Skeletal muscle satellite cell (primary cell): Measurements from ENCODE around the gene SLC12A7.

Experiments used
- H3K27me3 ChIP-seq: 2 replicates; pipeline ENCODE4 v1.7.0; 2013; ENCODE audit warnings: low read length; ENCODE audit not compliant: control insufficient read depth, insufficient read depth
- H3K36me3 ChIP-seq: 2 replicates; pipeline ENCODE4 v1.7.0; 2013; ENCODE audit warnings: mild to moderate bottlenecking, control low read depth, low read length; ENCODE audit not compliant: insufficient read depth
- H3K4me1 ChIP-seq: 2 replicates; pipeline ENCODE4 v1.7.0; 2013; ENCODE audit warnings: low read length; ENCODE audit not compliant: control insufficient read depth, insufficient read depth
- H3K4me2 ChIP-seq: 2 replicates; pipeline ENCODE4 v1.7.0; 2013; ENCODE audit warnings: mild to moderate bottlenecking, low read length
- H3K4me3 ChIP-seq: 2 replicates; pipeline ENCODE4 v1.7.0; 2013; ENCODE audit warnings: low read length
- H3K9ac ChIP-seq: 2 replicates; pipeline ENCODE4 v1.7.0; 2013; ENCODE audit warnings: mild to moderate bottlenecking, low read depth, low read length, moderate library complexity
- H3K9me3 ChIP-seq: replicated peaks from 2 replicates; pipeline ENCODE4 v1.7.0; 2013; ENCODE audit warnings: mild to moderate bottlenecking, control low read depth, low read length

The SLC12A7 gene

GRCh38 chr5:1077026-1077425, 34.8 kb downstream of the SLC12A7 start:
- no peaks in the 10 kb centered on the region for H3K9me3 ChIP-seq
- no peak overlapping the region for H3K4me2 ChIP-seq
- H3K27me3 ChIP-seq, result no peaks in the 10 kb centered on the region
- H3K4me3 ChIP-seq, result no peak overlapping the region
- H3K9ac ChIP-seq, result no peak overlapping the region
- no peaks in the 10 kb centered on the region for H3K36me3 ChIP-seq
- H3K4me1 ChIP-seq, result no peaks in the 10 kb centered on the region

GRCh38 chr5:1076406-1076805, 35.5 kb downstream of the SLC12A7 start:
- no peak overlapping the region for H3K9ac ChIP-seq
- no peak overlapping the region for H3K4me3 ChIP-seq
- H3K9me3 ChIP-seq, result no peaks in the 10 kb centered on the region
- H3K4me1 ChIP-seq, result no peaks in the 10 kb centered on the region
- H3K36me3 ChIP-seq, result no peaks in the 10 kb centered on the region
- H3K27me3 ChIP-seq, result no peaks in the 10 kb centered on the region
- no peak overlapping the region for H3K4me2 ChIP-seq

- Histone ChIP-seq H3K36me3 (no peaks in the 10 kb centered on the region), H3K4me1 (no peaks in the 10 kb centered on the region), H3K9ac (no peak overlapping the region), H3K27me3 (no peaks in the 10 kb centered on the region), H3K4me2 (no peak overlapping the region), H3K9me3 (no peaks in the 10 kb centered on the region), H3K4me3 (no peak overlapping the region)
Observed at GRCh38 chr5:1075931-1076330, 35.9 kb downstream of the SLC12A7 start.

- H3K4me3 ChIP-seq, result no peak overlapping the region
- no peak overlapping the region for H3K9ac ChIP-seq
- no peaks in the 10 kb centered on the region for H3K4me1 ChIP-seq
- no peak overlapping the region for H3K4me2 ChIP-seq
- no peaks in the 10 kb centered on the region for H3K36me3 ChIP-seq
- no peaks in the 10 kb centered on the region for H3K27me3 ChIP-seq
- H3K9me3 ChIP-seq, result no peaks in the 10 kb centered on the region
Observed at GRCh38 chr5:1075555-1075881, 36.3 kb downstream of the SLC12A7 start.

- H3K4me3 ChIP-seq, result no peak overlapping the region
- H3K9ac ChIP-seq, result no peak overlapping the region
- no peaks in the 10 kb centered on the region for H3K36me3 ChIP-seq
- no peak overlapping the region for H3K4me2 ChIP-seq
- H3K4me1 ChIP-seq, result no peaks in the 10 kb centered on the region
- H3K9me3 ChIP-seq, result no peaks in the 10 kb centered on the region
- H3K27me3 ChIP-seq, result no peaks in the 10 kb centered on the region
Observed at GRCh38 chr5:1074816-1075554, 36.9 kb downstream of the SLC12A7 start.

GRCh38 chr5:1074226-1074625, 37.6 kb downstream of the SLC12A7 start:
- Histone ChIP-seq H3K4me1 (no peaks in the 10 kb centered on the region), H3K4me2 (no peak overlapping the region), H3K4me3 (no peak overlapping the region), H3K27me3 (no peaks in the 10 kb centered on the region), H3K9me3 (no peaks in the 10 kb centered on the region), H3K9ac (no peak overlapping the region), H3K36me3 (no peaks in the 10 kb centered on the region)

GRCh38 chr5:1073239-1074102, 38.4 kb downstream of the SLC12A7 start:
- Histone ChIP-seq H3K27me3 (no peaks in the 10 kb centered on the region), H3K36me3 (no peaks in the 10 kb centered on the region), H3K4me1 (no peaks in the 10 kb centered on the region), H3K4me3 (no peak overlapping the region), H3K9ac (no peak overlapping the region), H3K9me3 (no peaks in the 10 kb centered on the region), H3K4me2 (no peak overlapping the region)

- H3K4me3 ChIP-seq, result no peak overlapping the region
Observed at GRCh38 chr5:1069720-1070088, 42.2 kb downstream of the SLC12A7 start.

GRCh38 chr5:1068895-1069719, 42.8 kb downstream of the SLC12A7 start:
- Histone ChIP-seq H3K36me3 (no peaks in the 10 kb centered on the region), H3K4me3 (no peak overlapping the region), H3K4me1 (no peaks in the 10 kb centered on the region), H3K9me3 (no peaks in the 10 kb centered on the region), H3K9ac (no peak overlapping the region), H3K4me2 (no peak overlapping the region), H3K27me3 (no peaks in the 10 kb centered on the region)

More at GRCh38 chr5:1069720-1070088, 42.2 kb downstream of the SLC12A7 start:
- Histone ChIP-seq H3K4me1 (no peaks in the 10 kb centered on the region), H3K4me2 (no peak overlapping the region), H3K27me3 (no peaks in the 10 kb centered on the region), H3K36me3 (no peaks in the 10 kb centered on the region), H3K9me3 (no peaks in the 10 kb centered on the region), H3K9ac (no peak overlapping the region)

GRCh38 chr5:1068204-1068894, 43.5 kb downstream of the SLC12A7 start:
- Histone ChIP-seq H3K4me3 (no peak overlapping the region), H3K4me2 (no peak overlapping the region), H3K27me3 (no peaks in the 10 kb centered on the region), H3K36me3 (no peaks in the 10 kb centered on the region), H3K4me1 (no peaks in the 10 kb centered on the region), H3K9ac (no peak overlapping the region), H3K9me3 (no peaks in the 10 kb centered on the region)
